GM10266 (cell line): ENCODE results near the gene MYCBPAP.

Source experiments
- DNase-seq: peaks from one replicate; pipeline ENCODE4 v3.0.0; 2012; ENCODE audit errors: extremely low spot score
- TF ChIP-seq, protein P1 (sequence below): IDR thresholded peaks from 2 replicates; pipeline ENCODE4 v1.5.1; 2012; ENCODE audit warnings: mild to moderate bottlenecking, low read depth; ENCODE audit not compliant: control insufficient read depth, insufficient read depth; ENCODE audit errors: missing control alignments

MYCBPAP gene

DNA sequence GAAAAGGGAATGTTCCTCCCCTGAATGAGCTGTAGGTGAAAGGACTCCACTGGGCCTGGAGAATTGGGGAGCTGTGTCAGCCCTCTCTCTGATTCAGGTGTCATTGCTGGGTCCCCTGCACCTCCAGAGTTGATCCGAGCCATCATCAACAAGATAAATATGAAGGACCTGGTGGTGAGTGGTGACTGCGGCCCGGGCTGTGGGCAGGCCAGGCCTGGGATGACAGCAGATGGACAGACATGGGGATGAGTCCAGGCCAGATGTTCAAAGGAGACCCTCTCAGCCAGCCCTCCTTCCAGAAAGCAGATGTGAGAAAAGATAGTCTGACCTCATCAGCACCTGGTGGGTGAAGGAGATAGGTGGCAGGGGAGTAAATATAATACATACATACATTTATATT lies 44.1 kb upstream of the MYCBPAP start:
- peak; percentile 11 for DNase-seq

DNA sequence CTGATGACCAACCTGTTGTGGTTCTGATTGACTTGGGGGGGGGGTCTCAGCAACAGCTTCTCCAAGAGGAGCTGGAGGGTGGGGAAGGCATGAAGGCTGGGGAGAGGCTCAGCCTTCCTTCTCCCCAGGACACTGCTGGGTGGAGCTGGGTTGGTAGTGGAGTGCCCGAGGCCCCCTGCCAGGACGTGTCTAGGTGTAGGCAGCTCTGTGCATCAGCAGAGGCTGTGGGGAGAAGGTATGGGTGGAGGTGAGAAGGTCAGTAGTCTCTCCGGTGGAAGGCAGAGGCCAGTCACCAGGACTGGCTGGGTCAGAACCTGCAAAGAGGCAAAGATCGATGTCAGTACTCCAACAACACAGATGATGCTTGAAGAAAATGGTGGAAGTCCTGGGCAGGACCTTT lies 43.5 kb upstream of the MYCBPAP start:
- TF ChIP-seq, protein P1, sequence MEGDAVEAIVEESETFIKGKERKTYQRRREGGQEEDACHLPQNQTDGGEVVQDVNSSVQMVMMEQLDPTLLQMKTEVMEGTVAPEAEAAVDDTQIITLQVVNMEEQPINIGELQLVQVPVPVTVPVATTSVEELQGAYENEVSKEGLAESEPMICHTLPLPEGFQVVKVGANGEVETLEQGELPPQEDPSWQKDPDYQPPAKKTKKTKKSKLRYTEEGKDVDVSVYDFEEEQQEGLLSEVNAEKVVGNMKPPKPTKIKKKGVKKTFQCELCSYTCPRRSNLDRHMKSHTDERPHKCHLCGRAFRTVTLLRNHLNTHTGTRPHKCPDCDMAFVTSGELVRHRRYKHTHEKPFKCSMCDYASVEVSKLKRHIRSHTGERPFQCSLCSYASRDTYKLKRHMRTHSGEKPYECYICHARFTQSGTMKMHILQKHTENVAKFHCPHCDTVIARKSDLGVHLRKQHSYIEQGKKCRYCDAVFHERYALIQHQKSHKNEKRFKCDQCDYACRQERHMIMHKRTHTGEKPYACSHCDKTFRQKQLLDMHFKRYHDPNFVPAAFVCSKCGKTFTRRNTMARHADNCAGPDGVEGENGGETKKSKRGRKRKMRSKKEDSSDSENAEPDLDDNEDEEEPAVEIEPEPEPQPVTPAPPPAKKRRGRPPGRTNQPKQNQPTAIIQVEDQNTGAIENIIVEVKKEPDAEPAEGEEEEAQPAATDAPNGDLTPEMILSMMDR, result no peak
- DNase-seq, result peak; percentile 15

More for the DNA sequence above, 44.1 kb upstream of the MYCBPAP start:
- TF ChIP-seq, protein P1, result no peak

DNA sequence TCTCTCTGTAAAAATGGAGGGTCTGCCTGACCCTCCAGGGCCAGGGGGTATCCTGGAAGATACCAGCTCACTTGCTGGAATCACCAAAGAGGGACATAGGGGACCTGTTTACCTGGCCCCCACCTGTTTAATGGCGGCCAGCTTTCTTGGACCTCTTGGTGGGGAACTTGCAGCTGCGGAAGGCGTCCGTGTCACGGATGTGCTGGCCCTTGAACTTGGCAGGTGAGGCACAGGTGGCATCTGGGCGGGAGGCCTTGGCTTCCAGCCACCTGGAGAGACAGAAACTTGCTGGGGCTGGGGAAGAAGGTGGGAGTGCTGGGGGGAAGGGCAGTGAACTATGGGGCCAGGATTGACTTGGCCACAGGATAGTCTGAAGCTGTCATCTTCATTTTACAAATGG lies 43.1 kb upstream of the MYCBPAP start:
- TF ChIP-seq, protein P1, result no peak
- peak; percentile 12 for DNase-seq

DNA sequence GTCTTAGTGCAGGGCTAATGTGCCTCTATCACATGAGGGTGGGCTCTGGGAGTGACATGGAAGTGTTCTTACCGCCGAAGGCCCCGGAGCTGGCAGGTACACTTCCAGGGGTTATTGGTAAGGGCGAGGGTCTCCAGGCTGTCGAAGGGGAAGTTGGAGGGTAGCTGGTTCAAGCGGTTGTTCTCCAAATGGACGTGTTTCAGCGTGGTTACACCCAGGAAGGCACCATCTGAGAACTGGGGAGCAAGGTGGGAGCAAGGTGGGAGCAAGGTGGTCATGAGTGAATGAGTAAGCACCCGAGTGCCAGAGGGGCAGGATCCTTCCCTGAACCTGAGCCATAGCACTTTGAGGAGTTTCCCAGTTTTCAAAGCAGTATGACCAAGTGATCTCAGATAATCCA lies 42.6 kb upstream of the MYCBPAP start:
- peak; percentile 8 for DNase-seq
- TF ChIP-seq, protein P1, result no peak

DNA sequence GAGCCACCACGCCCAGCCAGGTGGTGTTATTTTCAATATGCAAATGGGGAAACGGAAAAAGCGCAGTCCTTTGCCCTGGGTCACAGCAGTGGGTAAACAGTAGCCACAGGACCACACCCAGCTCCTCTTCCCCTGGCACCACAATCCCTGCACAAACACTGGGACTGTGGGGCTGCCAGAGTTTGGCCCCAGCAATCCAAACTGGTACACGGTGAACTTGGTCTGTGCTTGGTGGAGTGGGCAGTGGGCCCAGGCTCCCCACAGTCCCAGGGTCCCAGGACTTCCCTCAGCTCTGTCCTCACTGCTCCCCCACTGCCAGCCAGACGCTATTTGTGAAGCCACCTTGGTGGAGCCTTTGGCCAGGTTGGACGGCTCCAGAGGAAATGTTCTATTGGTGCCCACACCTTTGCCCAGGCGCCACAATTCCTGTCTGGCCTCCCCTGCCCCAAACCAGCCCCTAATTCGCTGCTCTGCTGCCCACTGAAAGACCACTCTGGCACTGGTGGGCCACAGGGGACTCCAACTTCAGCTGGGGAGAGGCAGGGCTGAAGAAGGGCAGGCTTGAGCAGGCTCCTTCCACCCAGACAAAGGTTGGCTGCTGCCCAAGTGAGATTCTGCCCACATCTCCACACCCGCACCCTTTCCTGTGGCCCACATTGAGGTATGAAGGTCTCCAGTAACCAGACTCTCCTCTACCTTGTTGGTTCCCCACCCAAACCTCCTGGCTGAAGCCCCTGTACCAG lies 41.7 kb upstream of the MYCBPAP start:
- TF ChIP-seq, protein P1, result no peak
- DNase-seq, result peak; percentile 11

DNA sequence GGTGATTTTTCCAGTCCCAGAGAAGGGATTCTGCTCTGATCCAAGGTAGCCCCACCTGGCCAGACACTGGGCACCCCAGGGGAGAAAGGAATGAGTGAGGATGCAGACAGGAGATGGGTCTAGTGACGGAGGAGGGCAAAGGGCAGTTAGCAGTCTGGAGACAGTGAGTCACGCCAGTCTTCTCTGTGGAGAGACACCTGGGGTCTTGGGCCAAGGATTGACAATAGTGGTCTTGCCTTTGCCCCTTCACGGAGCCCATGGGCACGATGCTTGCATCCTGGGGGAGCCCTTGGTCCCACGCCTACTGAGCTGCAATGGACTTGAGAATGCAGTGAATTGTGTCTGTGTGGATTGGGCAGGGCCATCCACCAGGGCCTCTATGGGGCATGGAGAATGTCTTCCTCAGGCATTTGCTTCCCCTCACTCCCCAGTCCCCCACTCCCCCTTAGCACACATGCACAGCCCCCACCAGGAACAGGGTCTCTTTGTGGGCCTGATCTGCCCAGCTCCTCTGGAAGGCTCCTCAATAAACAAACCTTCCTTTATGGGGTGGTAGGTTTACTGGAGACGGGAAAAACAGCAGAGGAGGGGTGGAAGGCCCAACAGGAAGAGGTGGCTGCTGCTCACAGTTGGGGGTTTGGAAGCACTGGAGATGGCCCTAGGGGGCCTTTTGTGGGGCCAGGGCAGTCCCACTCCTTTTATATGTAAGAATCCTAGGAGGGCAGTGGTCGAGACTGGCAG lies 41.0 kb upstream of the MYCBPAP start:
- DNase-seq, result peak; percentile 37
- TF ChIP-seq, protein P1, result no peak

DNA sequence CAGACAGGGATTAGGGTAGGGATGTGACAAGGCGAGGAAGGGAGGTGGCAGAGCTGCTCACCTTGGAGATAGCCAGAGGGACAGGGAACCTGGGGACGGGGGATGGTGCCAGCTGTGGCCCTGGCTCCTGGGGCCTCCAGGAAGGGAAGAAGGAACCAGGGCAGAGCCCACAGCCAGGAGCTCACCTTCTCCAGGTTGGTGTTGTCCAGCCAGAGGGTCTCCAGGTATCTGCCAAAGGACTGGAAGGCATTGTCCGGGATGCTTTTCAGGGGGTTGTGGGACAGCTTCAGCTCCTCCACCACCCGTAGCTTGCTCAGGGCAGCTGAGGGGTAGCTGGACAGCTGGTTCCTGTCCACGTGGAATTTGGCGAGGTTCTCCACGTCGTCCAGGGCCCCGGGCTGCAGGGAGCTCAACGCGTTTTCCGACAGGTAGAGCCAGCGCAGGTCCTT lies 40.4 kb upstream of the MYCBPAP start:
- DNase-seq, result peak; percentile 35
- TF ChIP-seq, protein P1, result no peak
